Stimulated activated CD4-positive, alpha-beta T cell treated with anti-CD3 and anti-CD28 coated beads, Interleukin-2, amount 100 ng/mL, for 4 hours (primary cell): ENCODE results near the gene LRCOL1.
"Not testable (repeated sequence)": the region's sequence is repeated elsewhere in the genome, so short reads cannot be mapped to it uniquely, and the experiment has no call there.

ENCODE experiments used
- DNase-seq: peaks from one replicate; pipeline ENCODE4 v3.0.0-alpha.2; 2020; ENCODE audit warnings: low read depth

The LRCOL1 gene

DNA sequence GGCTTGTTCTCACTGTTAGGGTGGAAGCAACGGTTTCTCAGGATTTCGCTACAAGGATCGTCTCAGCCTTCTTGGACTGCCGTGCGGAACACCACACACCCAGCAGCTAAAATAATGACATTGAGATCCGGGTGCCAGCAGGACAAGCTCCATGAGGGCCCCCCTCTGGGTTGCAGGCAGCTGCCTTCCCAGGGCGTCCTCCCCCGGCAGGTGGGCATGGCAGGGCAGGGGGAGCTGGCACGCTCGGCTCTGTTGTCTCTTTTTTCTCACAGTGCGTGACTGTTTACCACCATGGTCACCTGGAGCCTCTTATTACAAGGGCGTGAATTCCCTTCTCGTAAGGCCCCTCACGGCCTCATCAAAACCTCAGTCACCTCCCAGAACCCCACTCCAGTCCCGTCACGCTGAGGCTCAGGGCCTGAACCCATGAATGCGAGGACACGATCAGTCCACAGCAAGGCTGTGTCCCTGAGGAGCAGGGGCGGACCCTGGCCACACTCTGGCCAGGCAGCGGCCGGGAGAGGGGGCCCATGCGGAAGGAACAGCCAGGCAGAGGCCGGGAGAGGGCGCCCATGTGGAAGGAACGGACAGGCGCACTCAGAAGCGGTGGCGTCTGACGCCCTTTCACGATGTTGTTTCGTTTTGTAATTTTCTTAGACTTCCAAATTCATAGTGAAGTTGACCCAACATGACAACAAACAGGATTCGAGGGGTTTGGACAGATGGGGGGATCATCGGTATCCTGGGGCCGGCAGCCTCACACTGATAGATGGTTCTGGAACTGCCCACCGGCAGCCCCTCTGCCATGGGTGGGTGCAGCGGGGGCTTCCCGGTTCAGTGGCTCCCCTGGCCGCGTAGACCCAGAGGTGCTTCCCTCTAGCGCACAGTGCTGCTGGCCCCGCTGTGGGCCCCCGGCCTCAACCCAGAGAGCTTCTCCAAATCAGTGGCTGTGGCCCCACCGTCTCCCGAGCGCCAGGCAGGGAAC, 10.0 kb downstream of the LRCOL1 start:
- no peak for DNase-seq

DNA sequence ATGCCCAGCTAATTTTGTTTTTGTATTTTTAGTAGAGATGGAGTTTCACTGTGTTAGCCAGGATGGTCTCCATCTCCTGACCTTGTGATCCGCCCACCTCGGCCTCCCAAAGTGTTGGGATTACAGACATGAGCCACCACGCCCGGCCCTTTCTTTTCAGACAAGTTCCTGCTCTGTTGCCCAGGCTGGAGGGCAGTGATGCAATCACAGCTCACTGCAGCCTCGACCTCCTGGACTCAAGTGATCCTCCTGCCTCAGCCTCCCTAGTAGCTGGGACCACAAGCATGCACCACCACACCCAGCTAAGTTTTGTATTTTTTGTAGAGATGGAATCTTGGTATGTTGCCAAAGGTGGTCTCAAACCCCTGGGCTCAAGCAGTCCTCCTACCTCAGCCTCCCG, 10.9 kb downstream of the LRCOL1 start:
- not testable (repeated sequence) for DNase-seq

DNA sequence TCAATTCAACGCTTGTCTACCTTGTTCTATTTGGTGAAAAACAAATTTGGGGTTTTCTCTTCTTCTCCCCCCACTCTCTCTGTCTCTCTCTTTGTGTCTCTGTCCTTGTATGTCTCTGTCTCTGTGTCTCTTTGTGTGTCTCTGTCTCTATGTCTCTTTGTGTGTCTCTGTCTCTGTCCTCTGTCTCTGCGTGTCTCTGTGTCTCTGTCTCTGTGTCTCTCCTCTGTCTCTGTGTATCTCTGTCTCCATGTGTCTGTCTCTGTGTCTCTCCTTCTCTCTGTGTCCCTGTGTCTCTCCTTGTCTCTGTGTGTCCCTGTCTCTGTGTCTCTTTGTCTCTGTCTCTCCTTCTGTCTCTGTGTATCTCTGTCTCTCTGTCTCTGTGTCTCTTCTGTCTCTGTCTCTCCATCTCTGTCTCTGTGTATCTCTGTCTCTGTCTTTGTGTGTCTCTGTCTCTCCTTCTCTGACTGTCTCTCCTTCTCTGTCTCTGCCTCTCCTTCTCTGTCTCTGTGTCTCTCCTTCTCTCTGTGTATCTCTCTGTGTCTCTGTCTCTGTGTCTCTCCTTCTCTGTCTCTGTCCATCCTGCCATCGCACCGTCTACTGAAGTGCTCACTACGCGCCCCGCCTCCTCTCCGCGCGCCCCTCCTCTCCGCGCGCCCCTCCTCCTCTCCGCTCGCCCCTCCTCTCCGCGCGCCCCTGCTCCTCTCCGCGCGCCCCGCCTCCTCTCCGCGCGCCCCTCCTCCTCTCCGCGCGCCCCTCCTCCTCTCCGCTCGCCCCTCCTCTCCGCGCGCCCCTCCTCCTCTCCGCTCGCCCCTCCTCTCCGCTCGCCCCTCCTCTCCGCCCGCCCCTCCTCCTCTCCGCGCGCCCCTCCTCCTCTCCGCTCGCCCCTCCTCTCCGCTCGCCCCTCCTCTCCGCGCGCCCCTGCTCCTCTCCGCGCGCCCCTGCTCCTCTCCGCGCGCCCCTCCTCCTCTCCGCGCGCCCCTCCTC, 12.8 kb downstream of the LRCOL1 start:
- no peak for DNase-seq

DNA sequence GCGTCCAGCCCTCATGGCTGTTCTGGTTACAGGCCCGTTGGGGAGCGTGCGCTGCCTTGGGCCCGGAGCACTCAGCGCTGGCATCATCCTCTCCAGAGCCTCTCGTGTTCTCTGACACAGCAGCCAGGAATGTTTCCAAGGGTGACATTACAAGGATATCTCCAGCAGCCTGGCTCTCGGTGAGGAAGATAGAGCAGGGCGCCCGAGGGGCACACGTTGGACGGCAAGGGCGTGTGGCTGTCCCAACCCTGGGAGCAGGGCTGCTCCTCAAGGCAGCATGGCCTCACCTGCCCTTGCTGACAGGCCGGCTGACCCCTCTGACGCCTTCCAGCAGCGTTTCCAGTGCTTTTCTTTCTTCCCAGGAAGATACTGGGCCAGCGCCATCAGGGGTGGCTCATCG, 14.4 kb downstream of the LRCOL1 start:
- DNase-seq, result no peak

DNA sequence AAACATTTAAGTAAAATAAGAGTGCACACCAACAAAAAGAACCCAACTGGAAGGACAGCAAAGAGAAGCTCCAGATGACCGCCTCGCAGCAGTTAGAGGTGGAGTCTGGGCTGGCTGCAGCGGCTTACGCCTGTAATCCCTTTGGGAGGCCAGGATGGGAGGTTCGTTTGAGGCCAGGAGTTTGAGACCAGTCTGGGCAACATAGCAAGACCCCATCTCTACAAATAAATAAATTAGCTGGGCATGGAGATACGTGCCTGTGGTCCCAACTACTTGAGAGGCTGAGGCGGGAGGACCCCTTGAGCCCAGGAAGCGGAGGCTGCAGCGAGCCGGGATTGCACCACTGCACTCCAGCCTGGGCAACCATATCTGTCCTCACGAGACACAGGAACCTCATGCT, 15.2 kb downstream of the LRCOL1 start:
- no peak for DNase-seq

DNA sequence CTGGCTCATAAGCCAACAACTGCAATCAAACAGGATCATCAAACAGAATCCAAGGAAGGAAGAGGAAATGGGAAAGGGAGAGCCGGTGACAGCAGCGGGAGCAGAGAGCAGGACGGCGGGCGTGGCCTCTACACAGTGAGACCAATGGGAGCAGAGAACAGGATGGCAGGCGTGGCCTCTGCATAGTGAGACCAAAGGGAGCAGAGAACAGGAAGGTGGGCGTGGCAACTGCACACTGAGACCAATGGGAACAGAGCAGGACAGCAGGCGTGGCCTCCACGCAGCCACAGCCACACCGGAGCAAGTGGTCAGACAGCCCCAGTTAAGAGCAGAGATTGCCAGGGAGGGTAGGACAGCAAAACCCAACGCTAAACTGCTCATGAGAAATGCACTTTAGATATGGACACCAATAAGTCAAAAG, 16.4 kb downstream of the LRCOL1 start:
- DNase-seq, result no peak

DNA sequence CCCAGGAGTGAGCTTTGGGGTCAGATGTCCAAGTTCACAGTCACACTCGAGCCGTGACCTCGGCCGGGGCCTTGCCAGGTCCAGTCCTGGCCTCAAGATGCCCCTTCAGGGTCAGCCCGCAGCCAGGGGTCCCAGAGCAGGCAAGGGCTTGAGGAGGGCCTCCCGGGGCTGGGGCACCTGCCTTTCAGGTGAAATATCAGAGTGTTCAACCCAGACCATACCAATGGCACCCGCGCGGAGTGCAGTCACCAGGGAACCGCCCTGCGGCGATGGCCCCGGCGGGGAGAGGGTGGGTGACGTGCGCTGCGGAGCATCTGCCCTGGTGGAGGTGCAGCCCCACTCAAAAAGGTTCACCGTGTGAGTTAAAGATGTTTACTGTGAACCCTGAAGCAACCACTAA, 16.9 kb downstream of the LRCOL1 start:
- DNase-seq, result no peak

DNA sequence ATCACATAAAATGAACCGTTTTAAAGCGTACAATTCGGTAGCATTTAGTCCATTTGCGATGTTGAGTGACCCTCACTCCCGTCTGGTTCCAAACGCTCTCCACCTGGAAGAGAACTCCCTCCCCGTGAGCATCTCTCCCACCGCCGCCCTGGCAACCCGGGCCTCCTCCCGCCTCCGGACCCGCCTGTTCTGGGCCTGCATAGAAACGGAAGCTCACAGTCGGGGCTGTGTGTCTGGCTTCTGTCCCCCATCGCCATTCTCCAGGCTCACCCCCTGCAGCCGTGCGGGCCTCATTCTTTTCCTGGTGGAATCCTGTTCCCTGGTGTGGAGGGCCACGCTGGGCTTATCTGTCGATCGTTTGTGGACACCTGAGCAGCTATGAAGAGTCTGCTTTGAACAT, 17.3 kb downstream of the LRCOL1 start:
- DNase-seq, result no peak

DNA sequence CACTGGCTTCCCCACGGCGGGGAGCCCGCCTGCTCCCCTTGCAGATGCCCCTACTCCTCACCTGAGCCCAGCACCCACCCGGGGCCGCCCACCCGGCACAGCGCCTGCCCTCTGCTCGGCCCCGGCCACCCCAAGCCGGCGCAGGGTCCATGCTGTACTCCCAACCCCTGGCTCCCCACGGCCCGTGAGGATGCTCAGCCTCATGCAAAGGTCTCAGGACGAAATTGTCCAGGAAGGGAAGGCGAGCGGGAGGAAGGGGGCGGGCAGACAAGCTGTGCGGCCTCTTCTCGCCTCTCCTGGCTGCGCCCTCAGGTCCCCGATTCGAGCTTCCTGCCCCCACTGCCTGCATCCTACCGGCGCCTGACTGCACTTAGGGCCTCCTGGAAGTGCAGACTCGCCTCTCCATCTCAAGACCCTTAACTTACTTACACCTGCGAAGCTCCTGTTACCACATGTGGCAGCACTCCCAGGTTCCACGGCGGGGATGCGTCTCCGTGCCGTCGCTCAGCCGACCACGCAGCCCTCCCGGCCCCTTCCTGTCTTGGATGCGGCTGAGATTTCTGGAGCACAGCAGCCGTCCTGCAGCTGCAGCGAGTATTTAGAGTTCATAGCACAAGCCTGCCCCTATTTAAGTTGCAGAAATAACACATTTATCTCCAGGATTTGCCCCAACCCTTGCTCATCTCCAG, 18.0 kb downstream of the LRCOL1 start:
- DNase-seq, result no peak

DNA sequence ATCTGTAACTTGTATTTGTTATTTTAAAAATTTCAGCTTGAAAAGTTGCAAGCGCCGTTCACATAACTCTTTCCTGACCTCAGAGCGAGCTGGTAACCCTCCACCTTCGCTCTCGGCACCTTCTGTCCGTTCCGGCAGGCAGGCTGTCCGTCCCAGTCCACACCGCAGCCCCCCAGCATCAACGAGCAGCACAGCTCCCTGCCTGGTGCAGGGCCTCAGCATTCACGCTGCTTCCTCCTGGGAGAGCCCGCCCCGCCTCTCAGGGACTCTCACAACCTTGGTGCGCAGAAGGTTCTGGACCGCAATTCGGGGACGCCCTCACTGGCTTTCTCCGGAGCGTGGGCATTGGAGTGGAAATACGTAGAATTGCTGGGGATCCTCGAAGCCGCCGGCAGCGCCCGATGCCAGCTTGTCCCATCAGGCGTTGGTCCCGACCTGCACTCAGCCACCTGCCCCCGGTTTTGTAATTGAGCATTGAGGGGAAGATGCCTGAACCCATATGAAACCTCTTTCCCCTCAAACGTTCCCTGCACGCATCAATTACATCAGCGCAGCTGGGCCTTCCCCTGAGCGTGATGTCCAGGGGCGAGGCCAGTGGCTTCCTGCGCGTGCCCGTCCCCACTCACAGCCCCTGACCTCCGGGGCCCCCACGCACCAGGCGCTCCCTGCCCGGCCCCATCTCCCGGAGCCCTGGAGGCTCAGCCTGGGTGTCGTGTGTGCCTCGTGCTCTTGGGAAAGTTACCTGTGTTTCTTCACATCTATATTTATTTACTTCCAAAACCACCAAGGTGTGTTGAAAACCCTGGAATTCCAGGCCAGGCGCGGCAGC, 19.1 kb downstream of the LRCOL1 start:
- DNase-seq, result no peak

DNA sequence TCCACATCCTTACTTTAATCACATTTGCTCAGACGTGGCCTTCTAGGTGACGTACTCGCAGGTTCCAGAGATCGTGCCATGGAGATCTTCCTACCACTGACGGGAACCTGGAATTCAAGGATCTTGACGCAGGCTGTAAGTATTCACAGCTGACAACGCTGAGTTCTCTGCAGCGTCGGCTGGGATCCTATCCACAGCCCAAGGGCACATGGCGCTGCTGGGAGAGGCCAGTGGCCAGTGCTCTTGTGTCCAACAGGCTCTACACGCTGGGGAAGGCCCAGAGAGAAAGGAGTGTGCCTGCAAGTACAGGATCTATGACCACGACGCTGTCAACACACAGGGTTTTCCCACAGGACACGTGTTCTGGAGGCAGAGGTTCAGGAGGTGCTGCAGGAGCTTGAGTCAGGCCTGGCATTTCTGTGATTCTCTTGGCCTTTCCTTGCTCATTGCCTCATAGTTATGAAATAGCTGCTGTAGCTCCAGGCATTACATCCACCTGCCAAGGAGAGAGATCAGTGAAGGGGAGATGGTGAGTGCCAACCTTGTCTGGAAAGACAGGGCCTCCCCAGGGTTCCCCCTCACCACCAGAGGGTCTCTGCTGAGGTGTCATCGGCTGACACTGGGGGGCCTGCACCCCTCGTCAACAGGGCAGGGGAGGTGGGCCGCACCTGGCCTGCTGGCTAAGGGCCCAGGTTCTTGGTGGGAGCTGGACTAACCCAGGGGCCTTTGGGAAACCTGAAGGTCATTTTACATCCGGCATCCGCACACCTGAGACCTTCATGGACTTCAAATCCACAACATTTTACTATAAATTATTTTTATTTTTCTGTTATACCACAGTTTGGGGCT, 21.3 kb downstream of the LRCOL1 start:
- DNase-seq, result no peak

DNA sequence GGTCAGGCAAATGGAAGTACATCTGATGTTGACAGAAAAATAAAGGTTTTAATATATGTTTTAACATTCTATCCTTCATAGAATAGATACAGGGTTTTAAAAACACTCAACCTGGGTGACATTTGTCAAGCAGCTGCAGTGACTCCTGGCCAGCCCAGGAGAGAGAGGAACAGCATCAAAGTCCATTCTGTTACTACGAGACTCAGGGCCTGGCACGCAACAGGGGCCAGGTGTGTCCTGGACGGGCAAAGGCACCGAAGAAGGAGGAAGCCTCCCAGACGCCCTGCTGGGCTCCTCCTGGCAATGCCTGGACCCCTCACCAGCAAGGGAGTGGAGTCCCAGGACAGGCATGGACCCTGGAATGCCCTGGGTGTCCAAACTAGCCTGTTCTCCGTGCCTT, 22.1 kb downstream of the LRCOL1 start:
- no peak for DNase-seq

DNA sequence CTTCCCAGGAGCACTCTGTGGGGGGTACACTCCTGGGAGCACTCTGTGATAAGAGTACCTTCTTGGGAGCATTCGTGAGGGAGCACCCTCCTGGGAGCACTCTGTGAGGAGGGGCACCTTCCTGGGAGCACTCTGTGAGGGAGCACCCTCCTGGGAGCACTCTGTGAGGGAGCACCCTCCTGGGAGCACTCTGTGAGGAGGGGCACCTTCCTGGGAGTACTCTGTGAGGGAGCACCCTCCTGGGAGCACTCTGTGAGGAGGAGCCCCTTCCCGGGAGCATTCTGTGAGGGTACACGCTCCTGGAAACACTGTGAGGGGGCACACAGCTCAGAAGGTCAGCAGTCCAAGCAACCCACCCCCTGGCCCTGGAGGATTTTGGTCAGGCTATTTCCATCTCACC, 22.6 kb downstream of the LRCOL1 start:
- DNase-seq, result no peak

DNA sequence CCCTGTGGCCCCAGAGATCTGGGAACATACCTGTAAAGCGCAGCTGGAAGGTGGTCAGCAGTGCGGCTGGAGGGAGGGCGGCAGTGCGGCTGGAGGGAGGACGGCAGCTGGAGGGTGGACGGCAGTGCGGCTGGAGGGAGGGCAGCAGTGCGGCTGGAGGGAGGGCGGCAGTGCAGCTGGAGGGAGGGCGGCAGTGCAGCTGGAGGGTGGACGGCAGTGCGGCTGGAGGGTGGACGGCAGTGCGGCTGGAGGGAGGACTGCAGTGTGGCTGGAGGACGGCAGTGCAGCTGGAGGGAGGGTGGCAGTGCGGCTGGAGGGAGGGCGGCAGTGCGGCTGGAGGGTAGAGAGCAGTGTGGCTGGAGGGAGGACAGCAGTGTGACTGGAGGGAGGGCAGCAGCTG, 23.5 kb downstream of the LRCOL1 start:
- no peak for DNase-seq

DNA sequence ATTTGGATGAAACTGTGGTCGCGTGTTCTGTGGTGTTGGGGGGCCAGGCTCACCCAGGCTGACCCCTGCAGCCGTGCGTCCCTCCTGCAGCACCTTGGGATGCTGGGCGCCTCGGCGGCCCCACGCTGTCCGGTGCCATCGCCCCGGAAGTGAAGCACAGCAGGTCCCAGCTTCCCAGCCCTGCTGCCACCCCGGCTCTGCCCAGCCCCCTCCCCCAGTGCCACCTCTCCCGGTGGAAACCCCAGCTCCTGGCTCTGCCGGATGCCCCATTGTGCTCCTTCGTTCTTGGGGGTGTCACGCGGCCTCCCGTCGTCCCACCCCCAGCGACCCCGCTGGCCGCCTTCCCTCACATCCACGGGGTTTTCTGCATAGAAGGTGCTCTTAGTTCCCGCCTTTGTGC, 25.2 kb downstream of the LRCOL1 start:
- DNase-seq, result no peak

DNA sequence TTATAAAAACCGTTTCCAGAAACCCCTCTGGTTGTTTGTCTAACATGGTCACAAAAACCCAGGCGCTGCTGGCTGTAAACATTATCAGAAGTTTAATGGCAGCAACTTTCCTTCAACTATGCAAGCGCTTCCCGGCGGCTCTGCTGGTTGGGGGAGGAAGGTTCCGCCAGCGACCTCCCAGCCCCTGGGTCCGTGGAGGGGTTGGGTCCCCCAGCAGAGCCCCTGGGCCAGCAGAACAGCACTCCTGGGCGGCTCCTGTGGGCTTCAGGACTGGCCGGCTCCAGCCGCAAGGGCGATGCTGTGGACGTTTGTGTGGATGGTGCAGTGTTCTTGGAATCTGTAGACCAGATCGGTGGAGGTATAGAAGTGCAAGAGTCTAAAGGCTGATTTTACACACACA, 26.0 kb downstream of the LRCOL1 start:
- no peak for DNase-seq

DNA sequence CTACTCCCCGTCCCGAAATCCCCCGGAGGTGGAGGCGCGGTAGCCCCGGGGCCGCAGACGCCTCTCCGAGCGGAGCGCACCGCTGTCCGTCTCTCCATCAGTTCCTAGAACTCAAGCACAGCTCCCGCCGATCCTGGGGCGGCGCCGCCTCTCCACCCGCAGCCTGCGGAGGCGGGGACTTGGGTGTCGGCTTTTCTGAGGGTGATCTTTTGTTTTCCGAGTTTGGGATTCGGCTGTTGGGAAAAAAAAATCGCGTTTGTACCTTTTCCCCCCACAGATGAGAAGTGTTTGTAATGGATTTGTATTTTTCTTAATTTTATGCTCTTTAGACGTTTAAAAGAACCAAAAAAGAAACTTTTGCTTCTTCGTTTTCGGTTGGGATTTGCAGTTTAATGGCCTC, 26.6 kb downstream of the LRCOL1 start:
- DNase-seq, result no peak

DNA sequence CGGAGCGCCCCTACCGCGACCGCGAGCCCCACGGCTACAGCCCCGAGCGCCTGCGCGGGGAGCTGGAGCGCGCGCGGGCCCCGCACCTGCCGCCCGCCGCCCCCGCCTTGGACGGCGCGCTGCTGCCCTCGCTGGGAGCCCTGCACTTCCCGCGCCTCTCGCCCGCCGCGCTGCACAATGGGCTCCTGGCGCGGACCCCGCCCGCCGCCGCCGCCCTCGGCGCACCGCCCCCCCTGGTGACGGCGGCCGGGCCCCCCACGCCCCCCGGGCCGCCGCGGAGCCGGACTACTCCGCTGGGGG, 27.0 kb downstream of the LRCOL1 start:
- no peak for DNase-seq

DNA sequence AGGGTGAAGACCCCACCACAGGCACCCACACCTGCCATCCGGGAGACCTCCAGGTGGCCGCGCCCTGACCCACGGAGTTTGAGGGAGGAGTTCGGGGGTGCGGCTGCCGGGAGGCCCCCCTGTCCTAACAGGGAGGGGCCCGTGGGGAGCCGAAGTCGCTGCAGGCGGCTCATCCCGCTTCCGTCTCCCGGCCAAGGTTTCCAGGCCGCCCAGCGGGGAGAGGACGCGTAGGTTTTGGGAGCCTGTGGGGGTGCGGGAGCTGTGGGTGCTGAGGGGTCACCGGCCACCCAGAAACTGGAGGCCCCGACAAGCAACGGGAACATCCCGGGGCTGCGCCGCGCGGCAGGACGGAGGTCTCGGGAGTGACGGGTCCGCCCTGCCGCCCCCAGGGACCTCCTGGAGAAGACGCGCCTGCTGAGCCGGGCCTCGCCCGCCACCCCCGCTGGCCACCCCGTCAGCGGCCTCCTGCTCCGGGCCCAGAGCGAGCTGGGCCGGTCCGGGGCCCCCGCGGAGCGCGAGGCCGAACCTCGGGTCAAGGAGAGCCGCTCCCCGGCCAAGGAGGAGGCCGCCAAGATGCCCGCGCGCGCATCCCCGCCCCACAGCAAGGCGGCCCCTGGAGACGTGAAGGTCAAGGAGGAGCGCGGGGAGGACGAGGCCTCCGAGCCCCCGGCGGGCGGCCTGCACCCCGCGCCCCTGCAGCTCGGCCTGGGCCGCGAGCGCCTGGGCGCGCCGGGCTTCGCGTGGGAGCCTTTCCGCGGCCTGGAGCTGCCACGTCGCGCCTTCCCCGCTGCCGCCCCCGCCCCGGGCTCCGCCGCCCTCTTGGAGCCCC, 27.6 kb downstream of the LRCOL1 start:
- DNase-seq, result no peak

DNA sequence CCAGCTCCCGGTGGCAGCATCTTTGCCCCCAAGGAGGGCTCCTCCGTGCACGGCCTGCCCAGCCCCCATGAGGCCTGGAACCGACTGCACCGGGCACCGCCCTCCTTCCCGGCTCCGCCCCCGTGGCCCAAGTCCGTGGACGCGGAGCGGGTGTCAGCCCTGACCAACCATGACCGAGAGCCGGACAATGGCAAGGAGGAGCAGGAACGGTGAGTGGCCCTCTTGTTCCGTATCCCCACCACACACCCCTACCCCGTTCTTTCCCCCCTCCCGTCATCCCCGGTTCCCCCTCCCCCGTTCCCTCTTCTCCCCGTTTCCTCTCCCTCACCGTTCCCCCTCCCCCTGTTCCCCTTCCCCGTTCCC, 28.3 kb downstream of the LRCOL1 start:
- DNase-seq, result no peak
